ENCODE data around the gene TMEM129.

Gene TMEM129

GRCh38 chr4:1756079-1756478, 35.0 kb upstream of the TMEM129 start:
- H3K18ac ChIP-seq (ENCODE audit: low read length) = no peak overlapping the region
- H3K79me2 ChIP-seq (ENCODE audit: control insufficient read depth, insufficient read depth, low read length) = no peaks in the 10 kb centered on the region
- no CpG with 5 or more reads among the region's 18 CpGs for WGBS (ENCODE audit: extremely low coverage, insufficient coverage, low lambda C conversion rate)
- no peak overlapping the region for H2AK5ac ChIP-seq (ENCODE audit: low read length)
- no peak overlapping the region for H2BK15ac ChIP-seq (replicated peaks; ENCODE audit: low read depth)
- H2BK120ac ChIP-seq (ENCODE audit: low read depth, low read length) = no peak overlapping the region
- H2BK5ac ChIP-seq (ENCODE audit: low read length) = no peak overlapping the region
- no peak overlapping the region for H3K4me3 ChIP-seq (ENCODE audit: low read length)
- H3K27ac ChIP-seq (ENCODE audit: low read depth, low read length) = no peak overlapping the region
- no peak overlapping the region for H3K56ac ChIP-seq (ENCODE audit: low read length)
- H4K5ac ChIP-seq (ENCODE audit: low read length) = no peak overlapping the region
- H4K8ac ChIP-seq (ENCODE audit: low read depth, low read length) = no peak overlapping the region
- H3K27me3 ChIP-seq (ENCODE audit: insufficient read depth, low read length, poor library complexity) = no peaks in the 10 kb centered on the region
- no peaks in the 10 kb centered on the region for H3K36me3 ChIP-seq (ENCODE audit: control insufficient read depth, insufficient read depth, low read length)
- no peak overlapping the region for H3K4me2 ChIP-seq (ENCODE audit: low read length)
- no peak overlapping the region for H3K9ac ChIP-seq (ENCODE audit: low read length)
- no peaks in the 10 kb centered on the region for H3K79me1 ChIP-seq (ENCODE audit: low read length)
- no peaks in the 10 kb centered on the region for H3K4me1 ChIP-seq (ENCODE audit: control insufficient read depth, low read depth, low read length)
- no peak overlapping the region for H3K23ac ChIP-seq (ENCODE audit: low read length)
- no peak for DNase-seq
- H3K4ac ChIP-seq (ENCODE audit: low read depth, low read length) = no peak overlapping the region

GRCh38 chr4:1755297-1755696, 34.2 kb upstream of the TMEM129 start:
- H2AK5ac ChIP-seq (ENCODE audit: low read length) = no peak overlapping the region
- H3K79me1 ChIP-seq (ENCODE audit: low read length) = no peaks in the 10 kb centered on the region
- H3K27me3 ChIP-seq (ENCODE audit: insufficient read depth, low read length, poor library complexity) = no peaks in the 10 kb centered on the region
- no peak overlapping the region for H3K27ac ChIP-seq (ENCODE audit: low read depth, low read length)
- no peak overlapping the region for H3K4me3 ChIP-seq (ENCODE audit: low read length)
- H2BK120ac ChIP-seq (ENCODE audit: low read depth, low read length) = no peak overlapping the region
- H2BK15ac ChIP-seq (replicated peaks; ENCODE audit: low read depth) = no peak overlapping the region
- no peaks in the 10 kb centered on the region for H3K79me2 ChIP-seq (ENCODE audit: control insufficient read depth, insufficient read depth, low read length)
- no peak overlapping the region for H3K23ac ChIP-seq (ENCODE audit: low read length)
- WGBS (ENCODE audit: extremely low coverage, insufficient coverage, low lambda C conversion rate) = no CpG with 5 or more reads among the region's 17 CpGs
- H4K8ac ChIP-seq (ENCODE audit: low read depth, low read length) = no peak overlapping the region
- no peak for DNase-seq
- no peak overlapping the region for H3K18ac ChIP-seq (ENCODE audit: low read length)
- no peak overlapping the region for H2BK5ac ChIP-seq (ENCODE audit: low read length)
- H3K36me3 ChIP-seq (ENCODE audit: control insufficient read depth, insufficient read depth, low read length) = no peaks in the 10 kb centered on the region
- no peaks in the 10 kb centered on the region for H3K4me1 ChIP-seq (ENCODE audit: control insufficient read depth, low read depth, low read length)
- H3K9ac ChIP-seq (ENCODE audit: low read length) = no peak overlapping the region
- H3K4ac ChIP-seq (ENCODE audit: low read depth, low read length) = no peak overlapping the region
- no peak overlapping the region for H3K4me2 ChIP-seq (ENCODE audit: low read length)
- no peak overlapping the region for H4K5ac ChIP-seq (ENCODE audit: low read length)
- no peak overlapping the region for H3K56ac ChIP-seq (ENCODE audit: low read length)

- Histone ChIP-seq H3K79me1 (ENCODE audit: low read length) (no peaks in the 10 kb centered on the region), H3K4me2 (ENCODE audit: low read length) (no peak overlapping the region), H3K79me2 (ENCODE audit: control insufficient read depth, insufficient read depth, low read length) (no peaks in the 10 kb centered on the region), H3K27ac (ENCODE audit: low read depth, low read length) (no peak overlapping the region), H4K8ac (ENCODE audit: low read depth, low read length) (no peak overlapping the region), H3K23ac (ENCODE audit: low read length) (no peak overlapping the region), H4K5ac (ENCODE audit: low read length) (no peak overlapping the region), H3K36me3 (ENCODE audit: control insufficient read depth, insufficient read depth, low read length) (no peaks in the 10 kb centered on the region), H2BK15ac (replicated peaks; ENCODE audit: low read depth) (no peak overlapping the region), H3K56ac (ENCODE audit: low read length) (no peak overlapping the region), H3K27me3 (ENCODE audit: insufficient read depth, low read length, poor library complexity) (no peaks in the 10 kb centered on the region), H2AK5ac (ENCODE audit: low read length) (no peak overlapping the region), H2BK5ac (ENCODE audit: low read length) (no peak overlapping the region), H2BK120ac (ENCODE audit: low read depth, low read length) (no peak overlapping the region), H3K4ac (ENCODE audit: low read depth, low read length) (no peak overlapping the region), H3K4me3 (ENCODE audit: low read length) (no peak overlapping the region), H3K9ac (ENCODE audit: low read length) (no peak overlapping the region), H3K4me1 (ENCODE audit: control insufficient read depth, low read depth, low read length) (no peaks in the 10 kb centered on the region), H3K18ac (ENCODE audit: low read length) (no peak overlapping the region)
- WGBS (ENCODE audit: extremely low coverage, insufficient coverage, low lambda C conversion rate) = no CpG with 5 or more reads among the region's 5 CpGs
- DNase-seq = no peak
Observed at GRCh38 chr4:1754336-1754735, 33.2 kb upstream of the TMEM129 start.

- no peak overlapping the region for H3K4me3 ChIP-seq (ENCODE audit: low read length)
Observed at GRCh38 chr4:1753697-1754311, 32.7 kb upstream of the TMEM129 start.

GRCh38 chr4:1753294-1753696, 32.2 kb upstream of the TMEM129 start:
- Histone ChIP-seq H3K79me1 (ENCODE audit: low read length) (no peaks in the 10 kb centered on the region), H3K27me3 (ENCODE audit: insufficient read depth, low read length, poor library complexity) (no peaks in the 10 kb centered on the region), H3K4ac (ENCODE audit: low read depth, low read length) (no peak overlapping the region), H2AK5ac (ENCODE audit: low read length) (no peak overlapping the region), H2BK5ac (ENCODE audit: low read length) (no peak overlapping the region), H3K27ac (ENCODE audit: low read depth, low read length) (no peak overlapping the region), H3K4me2 (ENCODE audit: low read length) (no peak overlapping the region), H4K5ac (ENCODE audit: low read length) (no peak overlapping the region), H3K36me3 (ENCODE audit: control insufficient read depth, insufficient read depth, low read length) (no peaks in the 10 kb centered on the region), H3K18ac (ENCODE audit: low read length) (no peak overlapping the region), H2BK15ac (replicated peaks; ENCODE audit: low read depth) (no peak overlapping the region), H2BK120ac (ENCODE audit: low read depth, low read length) (no peak overlapping the region), H3K56ac (ENCODE audit: low read length) (no peak overlapping the region), H3K9ac (ENCODE audit: low read length) (no peak overlapping the region), H3K79me2 (ENCODE audit: control insufficient read depth, insufficient read depth, low read length) (no peaks in the 10 kb centered on the region), H3K23ac (ENCODE audit: low read length) (no peak overlapping the region), H4K8ac (ENCODE audit: low read depth, low read length) (no peak overlapping the region), H3K4me1 (ENCODE audit: control insufficient read depth, low read depth, low read length) (no peaks in the 10 kb centered on the region), H3K4me3 (ENCODE audit: low read length) (no peak overlapping the region)
- no CpG with 5 or more reads among the region's 10 CpGs for WGBS (ENCODE audit: extremely low coverage, insufficient coverage, low lambda C conversion rate)
- DNase-seq = no peak

More at GRCh38 chr4:1753697-1754311, 32.7 kb upstream of the TMEM129 start:
- Histone ChIP-seq H2BK120ac (ENCODE audit: low read depth, low read length) (no peak overlapping the region), H3K56ac (ENCODE audit: low read length) (no peak overlapping the region), H3K4me1 (ENCODE audit: control insufficient read depth, low read depth, low read length) (no peaks in the 10 kb centered on the region), H3K36me3 (ENCODE audit: control insufficient read depth, insufficient read depth, low read length) (no peaks in the 10 kb centered on the region), H3K27me3 (ENCODE audit: insufficient read depth, low read length, poor library complexity) (no peaks in the 10 kb centered on the region), H4K5ac (ENCODE audit: low read length) (no peak overlapping the region), H3K79me1 (ENCODE audit: low read length) (no peaks in the 10 kb centered on the region), H3K9ac (ENCODE audit: low read length) (no peak overlapping the region), H3K23ac (ENCODE audit: low read length) (no peak overlapping the region), H3K18ac (ENCODE audit: low read length) (no peak overlapping the region), H2BK5ac (ENCODE audit: low read length) (no peak overlapping the region), H4K8ac (ENCODE audit: low read depth, low read length) (no peak overlapping the region), H2BK15ac (replicated peaks; ENCODE audit: low read depth) (no peak overlapping the region), H3K4me2 (ENCODE audit: low read length) (no peak overlapping the region), H3K79me2 (ENCODE audit: control insufficient read depth, insufficient read depth, low read length) (no peaks in the 10 kb centered on the region), H3K4ac (ENCODE audit: low read depth, low read length) (no peak overlapping the region), H2AK5ac (ENCODE audit: low read length) (no peak overlapping the region), H3K27ac (ENCODE audit: low read depth, low read length) (no peak overlapping the region)
- DNase-seq = no peak
- WGBS (ENCODE audit: extremely low coverage, insufficient coverage, low lambda C conversion rate) = no CpG with 5 or more reads among the region's 15 CpGs

All from mesendoderm (in vitro differentiated cells).